Measurements from ENCODE around the gene RBMS3.

- TF ChIP-seq CTCF (conservative IDR thresholded peaks at IDR 0.05 in 1 of 2, IDR thresholded peaks at IDR 0.05 in 1 of 2; ENCODE audit: low read depth in 1 of 2, low read length in 2 of 2) (no peak), EZH2 (IDR thresholded peaks at IDR 0.05; ENCODE audit: low read length, missing control alignments) (no peak)
Observed at GRCh38 chr3:29922992-29923746, 642.3 kb downstream of the RBMS3 start.
